ENCODE data around the gene TASP1. TPM values are rescaled to one million over a fixed set of nuclear protein-coding genes. Genes with fewer than 3 reads are reported as not detected.
"Not testable (repeated sequence)": the region's sequence is repeated elsewhere in the genome, so short reads cannot be mapped to it uniquely, and the experiment has no call there.

The TASP1 gene
- total and polyA plus RNA-seq, 5 experiments from 2014 or later = 9.1 to 15.0 (median 13.4) TPM

DNA sequence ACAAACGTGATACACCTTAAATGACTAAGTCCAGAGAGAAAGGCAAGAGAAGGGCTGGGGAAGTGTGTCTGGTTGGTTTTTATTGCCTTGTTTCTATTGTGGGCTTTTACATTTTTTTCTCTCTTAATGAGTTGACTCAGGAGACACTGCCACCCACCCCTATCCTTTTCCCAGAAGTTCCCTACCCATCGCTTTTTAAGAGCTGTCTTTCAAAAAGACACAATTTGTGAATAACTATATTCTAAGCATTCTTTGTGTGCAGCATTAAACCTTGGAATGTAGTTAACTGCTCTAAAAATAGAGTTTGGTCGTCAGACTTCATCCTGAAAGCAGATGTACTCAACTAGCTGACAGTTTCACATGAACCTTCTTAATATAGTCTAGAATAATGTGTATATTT is 242.7 kb downstream of the TASP1 start:
- no peak overlapping the region for H3K27ac Mint-ChIP-seq
- peaks cover 28 to 45% (median 36%) of the 10 kb centered on the region in 3 donors for H3K36me3 Mint-ChIP-seq
- no peaks in the 10 kb centered on the region for H3K27me3 Mint-ChIP-seq
- ATAC-seq (no peak), DNase-seq (no peak)
- H3K9me3 Mint-ChIP-seq = peaks cover 0 to 21% (median 6%) of the 10 kb centered on the region in 9 donors
- POLR2A ChIA-PET = no interaction called here
- H3K4me1 Mint-ChIP-seq = peaks cover 0 to 4% (median 0%) of the 10 kb centered on the region in 4 donors
- H3K4me3 Mint-ChIP-seq = no peak overlapping the region

DNA sequence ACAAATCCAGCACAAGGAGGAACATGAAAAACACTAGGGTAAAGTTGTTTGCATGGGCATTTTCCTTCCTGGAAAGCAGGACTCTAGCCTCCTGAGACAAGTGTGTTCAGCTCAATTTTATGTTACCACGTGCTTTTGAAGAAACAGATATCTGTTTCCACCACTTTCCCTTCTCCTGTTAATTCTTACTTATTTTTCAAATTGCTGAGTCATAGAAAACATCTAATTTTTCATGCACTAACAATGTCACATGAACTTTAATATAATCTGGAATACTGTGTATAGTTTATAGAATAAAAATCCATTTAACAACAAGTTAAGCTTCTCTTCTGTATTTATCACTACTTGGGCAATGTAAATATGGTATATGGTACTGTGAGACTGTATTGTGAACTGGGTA is 243.5 kb downstream of the TASP1 start:
- Mint-ChIP-seq H3K36me3 (peaks cover 36 to 53% (median 44%) of the 10 kb centered on the region in 3 donors), H3K27ac (no peak overlapping the region), H3K4me1 (peaks cover 0 to 4% (median 0%) of the 10 kb centered on the region in 4 donors), H3K9me3 (peaks cover 0 to 29% (median 10%) of the 10 kb centered on the region in 9 donors), H3K4me3 (no peak overlapping the region), H3K27me3 (no peaks in the 10 kb centered on the region)
- no peak for DNase-seq
- POLR2A ChIA-PET = no interaction called here
- ATAC-seq = no peak

DNA sequence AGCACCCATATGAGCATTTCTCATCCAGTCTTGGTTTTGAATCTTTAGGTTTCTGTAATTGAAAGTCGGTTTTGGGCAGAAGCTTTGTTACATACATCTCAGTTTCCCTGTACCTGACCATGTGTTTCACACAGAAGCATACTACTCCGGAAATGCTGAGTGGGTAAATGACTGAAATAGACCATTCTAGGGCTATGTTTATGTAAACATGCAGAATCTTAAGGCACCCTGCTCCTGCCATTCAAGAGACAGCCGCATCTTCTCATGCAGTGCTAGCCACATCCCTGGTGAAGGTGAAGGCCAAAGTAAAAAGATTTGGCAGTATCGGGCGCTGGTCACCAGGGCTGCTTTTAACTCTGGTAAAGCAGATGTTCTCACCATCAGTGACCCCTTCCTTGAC is 246.3 kb downstream of the TASP1 start:
- peaks cover 0 to 50% (median 26%) of the 10 kb centered on the region in 9 donors for H3K9me3 Mint-ChIP-seq
- POLR2A ChIA-PET = no interaction called here

DNA sequence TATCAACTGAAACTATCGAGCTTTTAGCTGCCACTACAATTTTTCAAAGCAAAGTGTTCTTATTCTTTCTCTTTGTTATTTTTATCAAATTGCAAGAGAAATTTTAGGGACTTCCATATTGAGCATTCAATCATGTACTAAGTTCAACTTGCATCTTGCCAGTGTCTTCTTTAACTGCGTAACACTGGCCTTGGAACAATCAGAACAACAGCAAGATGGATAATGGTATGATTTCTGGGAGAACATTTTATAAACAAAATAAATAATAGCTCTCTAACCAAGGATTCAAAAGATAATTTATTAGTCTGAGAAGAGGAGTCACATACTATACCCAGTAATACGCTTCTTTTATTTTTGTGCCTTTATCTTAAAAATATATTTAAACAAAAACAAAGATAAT is 249.6 kb downstream of the TASP1 start:
- Mint-ChIP-seq H3K36me3 (peaks cover 71 to 89% (median 76%) of the 10 kb centered on the region in 3 donors), H3K4me1 (no peaks in the 10 kb centered on the region), H3K9me3 (peaks cover 0 to 69% (median 42%) of the 10 kb centered on the region in 9 donors), H3K27ac (no peak overlapping the region), H3K4me3 (no peak overlapping the region), H3K27me3 (no peaks in the 10 kb centered on the region)
- POLR2A ChIA-PET = no interaction called here
- no peak for DNase-seq
- no peak for ATAC-seq

More for the DNA sequence above, 246.3 kb downstream of the TASP1 start:
- no peaks in the 10 kb centered on the region for H3K27me3 Mint-ChIP-seq
- H3K4me3 Mint-ChIP-seq = no peak overlapping the region
- no peaks in the 10 kb centered on the region for H3K4me1 Mint-ChIP-seq
- H3K36me3 Mint-ChIP-seq = peaks cover 53 to 72% (median 66%) of the 10 kb centered on the region in 3 donors
- ATAC-seq (no peak), DNase-seq (no peak)
- no peak overlapping the region for H3K27ac Mint-ChIP-seq

DNA sequence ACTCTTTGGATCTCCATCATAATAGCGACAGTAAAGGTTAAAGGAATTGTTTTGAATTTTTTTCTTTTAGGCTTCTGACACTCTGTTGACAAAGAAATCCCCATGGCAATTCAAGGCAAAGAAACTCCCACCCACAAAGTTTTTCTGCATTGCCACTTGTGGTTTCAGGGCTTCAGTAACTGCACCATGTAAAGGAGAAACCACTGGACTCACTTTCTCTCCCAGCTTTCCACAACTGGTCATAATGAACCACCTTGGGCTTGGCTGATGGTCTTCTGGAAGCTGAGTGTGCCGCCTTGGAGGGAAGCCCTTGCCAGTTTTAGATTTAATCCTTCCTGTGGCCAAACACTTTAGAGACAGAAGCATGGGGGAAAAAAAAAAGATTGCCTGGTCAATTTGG is 254.6 kb downstream of the TASP1 start:
- H3K36me3 Mint-ChIP-seq = peaks cover 51 to 72% (median 64%) of the 10 kb centered on the region in 3 donors
- H3K4me1 Mint-ChIP-seq = no peaks in the 10 kb centered on the region

DNA sequence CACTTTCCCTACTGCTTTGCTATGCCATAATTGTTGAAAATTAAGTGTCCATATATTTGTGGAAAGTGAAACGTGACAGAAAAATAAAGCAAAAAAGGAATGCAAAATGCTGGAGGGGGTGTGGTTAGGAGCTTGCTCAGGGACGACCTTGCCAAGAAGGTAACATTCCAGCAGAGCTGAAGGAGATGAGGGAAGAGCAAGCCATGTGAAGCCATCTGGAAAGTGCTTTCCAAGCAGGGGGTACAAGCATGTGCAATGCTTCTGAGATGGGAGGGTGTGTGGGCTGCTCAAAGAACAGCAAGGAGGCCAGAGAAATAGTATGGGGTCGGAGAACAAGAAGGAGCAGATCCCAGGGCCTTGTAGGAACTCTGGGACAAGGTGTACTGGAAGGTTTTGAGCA is 255.9 kb downstream of the TASP1 start:
- POLR2A ChIA-PET = no interaction called here
- H3K4me1 Mint-ChIP-seq = no peaks in the 10 kb centered on the region
- H3K27ac Mint-ChIP-seq = peak overlapping the region in 1 of 10 donors; percentile 24
- H3K9me3 Mint-ChIP-seq = peaks cover 22 to 90% (median 62%) of the 10 kb centered on the region in 9 donors
- DNase-seq (no peak), ATAC-seq (no peak)
- peaks cover 38 to 68% (median 62%) of the 10 kb centered on the region in 3 donors for H3K36me3 Mint-ChIP-seq
- no peak overlapping the region for H3K4me3 Mint-ChIP-seq
- H3K27me3 Mint-ChIP-seq = no peaks in the 10 kb centered on the region

More for the DNA sequence above, 254.6 kb downstream of the TASP1 start:
- ATAC-seq (no peak), DNase-seq (no peak)
- H3K27me3 Mint-ChIP-seq = no peaks in the 10 kb centered on the region
- H3K27ac Mint-ChIP-seq = no peak overlapping the region
- no peak overlapping the region for H3K4me3 Mint-ChIP-seq
- POLR2A ChIA-PET = no interaction called here
- peaks cover 15 to 90% (median 55%) of the 10 kb centered on the region in 9 donors for H3K9me3 Mint-ChIP-seq

DNA sequence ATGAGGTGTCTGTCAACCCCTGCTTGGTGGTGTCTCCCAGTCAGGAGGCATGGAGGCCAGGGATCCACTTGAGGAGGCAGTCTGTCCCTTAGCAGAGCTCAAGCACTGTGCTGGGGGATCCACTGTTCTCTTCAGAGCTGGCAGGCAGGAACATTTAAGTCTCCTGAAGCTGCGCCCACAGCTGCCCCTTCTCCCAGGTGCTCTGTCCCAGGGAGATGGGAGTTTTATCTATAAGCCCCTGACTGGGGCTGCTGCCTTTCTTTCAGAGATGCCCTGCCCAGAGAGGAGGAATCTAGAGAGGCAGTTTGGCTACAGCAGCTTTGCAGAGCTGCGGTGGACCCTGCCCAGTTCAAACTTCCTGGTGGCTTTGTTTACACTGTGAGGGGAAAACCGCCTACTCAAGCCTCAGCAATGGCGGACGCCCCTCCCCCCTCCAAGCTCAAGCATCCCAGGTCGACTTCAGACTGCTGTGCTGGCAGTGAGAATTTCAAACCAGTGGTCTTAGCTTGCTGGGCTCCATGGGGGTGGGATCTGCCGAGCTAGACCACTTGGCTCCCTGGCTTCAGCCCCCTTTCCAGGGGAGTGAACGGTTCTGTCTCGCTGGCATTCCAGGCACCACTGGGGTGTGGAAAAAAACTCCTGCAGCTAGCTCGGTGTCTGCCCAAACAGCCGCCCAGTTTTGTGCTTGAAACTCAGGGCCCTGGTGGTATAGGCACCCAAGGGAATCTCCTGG is 258.1 kb downstream of the TASP1 start:
- H3K27ac Mint-ChIP-seq, H3K4me3 Mint-ChIP-seq, H3K27me3 Mint-ChIP-seq, H3K4me1 Mint-ChIP-seq, DNase-seq, ATAC-seq, POLR2A ChIA-PET: not testable (repeated sequence)
- Mint-ChIP-seq H3K36me3 (peaks cover 27 to 56% (median 52%) of the 10 kb centered on the region in 3 donors), H3K9me3 (peaks cover 16 to 95% (median 71%) of the 10 kb centered on the region in 9 donors)

DNA sequence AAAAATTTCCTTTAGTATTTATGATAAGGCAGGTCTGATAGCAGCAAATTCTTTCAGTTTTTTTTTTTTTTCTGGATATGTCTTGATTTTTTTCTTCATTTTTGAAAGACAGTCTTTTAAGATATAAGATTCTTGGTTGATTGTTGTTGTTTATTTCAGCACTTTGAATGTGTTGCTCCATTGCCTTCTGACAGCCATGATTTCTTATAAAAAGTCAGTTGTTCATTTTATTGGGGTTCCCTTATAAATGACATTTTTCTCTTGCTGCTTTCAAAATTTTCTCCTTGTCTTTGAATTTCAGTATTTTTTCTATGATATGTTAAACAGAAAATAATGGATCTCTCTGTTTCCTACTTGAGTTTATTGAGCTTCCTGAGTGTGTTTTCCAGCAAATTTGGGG is 265.3 kb downstream of the TASP1 start:
- DNase-seq = no peak
- Mint-ChIP-seq H3K27ac (no peak overlapping the region), H3K9me3 (peaks cover 9 to 71% (median 51%) of the 10 kb centered on the region in 9 donors), H3K27me3 (no peaks in the 10 kb centered on the region), H3K4me1 (no peaks in the 10 kb centered on the region), H3K4me3 (no peak overlapping the region), H3K36me3 (peaks cover 0 to 32% (median 17%) of the 10 kb centered on the region in 3 donors)
- no peak for ATAC-seq
- POLR2A ChIA-PET = no interaction called here

DNA sequence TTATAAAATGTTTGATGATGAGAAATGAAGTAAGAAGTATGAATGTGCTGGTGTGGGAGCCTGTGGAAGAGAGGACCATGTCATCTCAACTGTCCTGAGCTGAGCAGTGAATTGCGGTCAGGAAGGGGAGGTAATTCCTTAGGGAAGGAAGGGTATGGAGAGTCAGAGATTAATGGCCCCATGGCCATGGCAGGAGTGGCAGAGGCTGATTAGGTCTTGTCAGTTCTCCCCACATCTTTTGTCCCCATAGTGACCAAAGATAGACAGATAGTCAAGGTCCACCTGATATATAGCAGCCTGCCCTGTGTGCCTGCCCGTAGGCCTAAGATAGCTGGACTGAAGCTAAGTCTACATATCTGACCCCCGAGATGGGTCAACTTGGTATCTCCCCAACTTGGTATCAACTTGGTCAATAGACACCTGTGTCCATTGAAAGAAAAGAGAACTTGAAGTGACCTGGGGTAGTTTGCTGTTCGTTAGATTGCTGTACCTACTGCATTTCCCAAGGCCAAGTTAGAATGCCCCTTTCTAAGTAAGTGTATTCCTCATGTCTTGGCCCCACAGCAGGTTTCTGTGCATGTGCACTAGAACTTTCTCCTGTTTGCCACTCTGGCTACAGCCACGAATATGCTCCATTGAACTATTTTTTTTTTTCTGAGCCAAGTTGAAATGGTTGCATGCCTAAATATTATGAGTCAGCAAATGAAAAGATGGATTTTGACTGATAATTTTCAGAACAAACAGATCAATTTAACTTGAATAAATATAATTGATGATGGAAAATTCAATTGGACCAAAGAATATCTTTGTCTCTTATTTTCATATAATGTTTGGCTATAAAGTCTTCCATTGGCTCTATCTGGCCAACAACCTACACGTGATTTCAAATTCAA is 274.2 kb downstream of the TASP1 start:
- Mint-ChIP-seq H3K4me3 (no peak overlapping the region), H3K27me3 (peaks cover 0 to 1% (median 0%) of the 10 kb centered on the region in 5 donors), H3K9me3 (peaks cover 0 to 17% (median 6%) of the 10 kb centered on the region in 9 donors), H3K27ac (no peak overlapping the region), H3K4me1 (peaks cover 0 to 2% (median 0%) of the 10 kb centered on the region in 4 donors), H3K36me3 (peaks cover 0 to 11% (median 5%) of the 10 kb centered on the region in 3 donors)
- no peak for ATAC-seq
- POLR2A ChIA-PET = no interaction called here
- no peak for DNase-seq

DNA sequence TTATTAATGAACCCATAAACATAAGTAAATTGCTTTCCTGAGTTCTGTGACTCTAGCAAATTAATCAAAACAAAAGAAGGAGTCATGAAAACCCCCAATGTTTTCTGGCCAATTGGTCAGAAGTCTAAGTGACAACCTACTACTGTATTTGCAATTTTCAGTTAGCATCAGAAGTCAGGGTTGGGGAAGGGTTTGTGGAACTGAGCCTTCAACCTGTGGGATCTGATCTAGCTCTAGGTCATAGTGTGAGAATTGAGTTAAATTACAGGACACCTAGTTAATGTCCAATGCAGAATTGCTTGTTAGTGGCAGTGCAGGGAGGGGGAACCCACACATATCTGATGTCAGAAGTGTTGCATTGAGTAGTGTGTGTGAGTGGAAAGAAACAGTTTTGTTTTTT is 275.3 kb downstream of the TASP1 start:
- peaks cover 0 to 11% (median 5%) of the 10 kb centered on the region in 3 donors for H3K36me3 Mint-ChIP-seq
- ATAC-seq (no peak), DNase-seq (no peak)
- H3K4me3 Mint-ChIP-seq = no peak overlapping the region
- POLR2A ChIA-PET = no interaction called here
- no peak overlapping the region for H3K27ac Mint-ChIP-seq
- H3K9me3 Mint-ChIP-seq = peaks cover 0 to 14% (median 6%) of the 10 kb centered on the region in 9 donors
- H3K4me1 Mint-ChIP-seq = peaks cover 0 to 2% (median 0%) of the 10 kb centered on the region in 4 donors
- H3K27me3 Mint-ChIP-seq = peaks cover 0 to 1% (median 0%) of the 10 kb centered on the region in 5 donors

DNA sequence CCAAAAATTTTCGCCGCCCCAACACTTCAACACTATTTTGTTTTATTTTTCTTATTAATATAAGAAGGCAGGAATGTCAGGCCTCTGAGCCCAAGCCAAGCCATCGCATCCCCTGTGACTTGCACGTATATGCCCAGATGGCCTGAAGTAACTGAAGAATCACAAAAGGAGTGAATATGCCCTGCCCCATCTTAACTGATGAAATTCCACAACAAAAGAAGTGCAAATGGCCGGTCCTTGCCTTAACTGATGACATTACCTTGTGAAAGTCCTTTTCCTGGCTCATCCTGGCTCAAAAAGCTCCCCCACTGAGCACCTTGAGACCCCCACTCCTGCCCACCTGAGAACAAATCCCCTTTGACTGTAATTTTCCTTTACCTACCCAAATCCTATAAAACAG is 276.6 kb downstream of the TASP1 start:
- Mint-ChIP-seq H3K36me3 (peaks cover 0 to 11% (median 5%) of the 10 kb centered on the region in 3 donors), H3K9me3 (peaks cover 0 to 14% (median 2%) of the 10 kb centered on the region in 9 donors)
- H3K27ac Mint-ChIP-seq, H3K4me1 Mint-ChIP-seq, POLR2A ChIA-PET, H3K27me3 Mint-ChIP-seq, ATAC-seq, DNase-seq, H3K4me3 Mint-ChIP-seq: not testable (repeated sequence)

DNA sequence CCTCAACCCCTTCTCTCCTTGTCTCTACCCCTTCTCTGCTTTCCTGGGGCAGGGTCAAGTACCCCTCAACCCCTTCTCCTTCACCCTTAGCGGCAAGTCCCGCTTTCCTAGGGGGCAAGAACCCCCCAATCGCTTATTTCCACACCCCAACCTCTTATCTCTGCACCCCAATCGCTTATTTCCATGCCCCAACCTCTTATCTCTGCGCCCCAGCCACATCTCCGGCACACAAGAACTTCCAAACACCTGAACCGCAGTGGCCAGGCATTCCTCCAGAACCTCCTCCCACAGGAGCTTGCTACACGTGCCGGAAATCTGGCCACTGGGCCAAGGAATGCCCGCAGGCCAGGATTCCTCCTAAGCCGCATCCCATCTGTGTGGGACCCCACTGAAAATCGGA is 279.8 kb downstream of the TASP1 start:
- H3K4me1 Mint-ChIP-seq, POLR2A ChIA-PET, H3K4me3 Mint-ChIP-seq, H3K36me3 Mint-ChIP-seq, ATAC-seq, H3K27me3 Mint-ChIP-seq, H3K9me3 Mint-ChIP-seq, DNase-seq: not testable (repeated sequence)
- H3K27ac Mint-ChIP-seq = peak overlapping the region in 1 of 10 donors; percentile 54

DNA sequence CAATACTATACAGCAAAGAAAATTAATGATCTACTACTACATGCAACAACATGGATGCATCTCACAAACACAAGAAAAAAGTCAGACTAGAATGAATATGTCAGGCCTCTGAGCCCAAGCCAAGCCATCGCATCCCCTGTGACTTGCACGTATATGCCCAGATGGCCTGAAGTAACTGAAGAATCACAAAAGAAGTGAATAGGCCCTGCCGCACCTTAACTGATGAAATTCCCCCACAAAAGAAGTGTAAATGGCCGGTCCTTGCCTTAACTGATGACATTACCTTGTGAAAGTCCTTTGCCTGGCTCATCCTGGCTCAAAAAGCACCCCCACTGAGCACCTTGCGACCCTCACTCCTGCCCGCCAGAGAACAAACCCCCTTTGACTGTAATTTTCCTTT is 280.9 kb downstream of the TASP1 start:
- ATAC-seq, H3K27ac Mint-ChIP-seq, H3K4me3 Mint-ChIP-seq, DNase-seq, POLR2A ChIA-PET, H3K4me1 Mint-ChIP-seq, H3K27me3 Mint-ChIP-seq, H3K9me3 Mint-ChIP-seq, H3K36me3 Mint-ChIP-seq: not testable (repeated sequence)

Measured in naive thymus-derived CD8-positive, alpha-beta T cell (primary cell).